Neural progenitor cell (in vitro differentiated cells): ENCODE data around the gene HDAC11.

ENCODE experiments used
- EZH2 ChIP-seq: fragments of 200-600 bp; sonication (generic); IDR thresholded peaks from 2 replicates; pipeline ENCODE4 v1.6.1; 2017; ENCODE audit warnings: antibody characterized with exemption, mild to moderate bottlenecking, moderate library complexity
- EZH2phosphoT487 ChIP-seq: fragments of 200-600 bp; sonication (generic); IDR thresholded peaks from 2 replicates; pipeline ENCODE4 v1.6.1; 2017; ENCODE audit warnings: antibody characterized with exemption
- TF ChIP-seq, protein P1 (sequence below): fragments of 200-600 bp; sonication (generic); IDR thresholded peaks from 2 replicates; pipeline ENCODE4 v1.5.1; 2017; ENCODE audit warnings: antibody characterized with exemption, mild to moderate bottlenecking

DNA sequence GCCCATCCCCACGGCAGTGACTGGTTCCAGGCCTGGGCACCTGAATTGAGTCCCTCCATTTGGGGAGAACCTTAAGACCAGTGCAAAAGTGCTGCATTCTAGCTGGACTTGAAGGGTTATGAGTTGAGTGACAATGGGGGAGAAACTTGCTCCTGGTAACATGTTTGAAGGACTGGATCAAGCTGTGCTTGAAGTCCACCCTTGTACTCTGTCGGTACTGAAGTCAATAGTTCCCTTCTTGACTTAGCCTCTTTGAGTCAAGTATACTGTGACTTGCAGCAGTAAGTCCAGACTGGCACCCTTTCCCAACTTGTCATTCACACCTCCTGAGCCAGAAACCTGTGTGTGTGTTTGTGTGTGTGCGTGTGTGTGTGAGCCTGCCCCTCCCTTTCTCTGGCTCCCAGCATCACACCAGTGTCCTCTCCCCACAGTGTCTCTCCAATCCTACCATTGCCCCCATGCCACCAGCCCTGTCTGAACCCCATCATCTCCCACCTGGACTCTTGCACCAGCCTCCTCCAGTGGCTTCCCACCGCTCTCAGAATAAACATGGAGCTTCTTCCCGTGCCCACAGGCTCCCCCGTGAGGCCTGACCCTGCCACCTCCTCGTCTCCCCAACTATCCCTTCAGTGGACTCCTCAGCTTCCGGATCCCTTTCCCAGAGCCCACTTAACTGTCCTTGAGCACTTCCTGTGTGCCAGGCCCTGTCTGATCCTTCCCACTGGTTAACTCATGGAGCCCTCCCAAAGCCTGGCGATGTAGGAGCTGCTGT is 58.6 kb downstream of the HDAC11 start:
- TF ChIP-seq, protein P1, sequence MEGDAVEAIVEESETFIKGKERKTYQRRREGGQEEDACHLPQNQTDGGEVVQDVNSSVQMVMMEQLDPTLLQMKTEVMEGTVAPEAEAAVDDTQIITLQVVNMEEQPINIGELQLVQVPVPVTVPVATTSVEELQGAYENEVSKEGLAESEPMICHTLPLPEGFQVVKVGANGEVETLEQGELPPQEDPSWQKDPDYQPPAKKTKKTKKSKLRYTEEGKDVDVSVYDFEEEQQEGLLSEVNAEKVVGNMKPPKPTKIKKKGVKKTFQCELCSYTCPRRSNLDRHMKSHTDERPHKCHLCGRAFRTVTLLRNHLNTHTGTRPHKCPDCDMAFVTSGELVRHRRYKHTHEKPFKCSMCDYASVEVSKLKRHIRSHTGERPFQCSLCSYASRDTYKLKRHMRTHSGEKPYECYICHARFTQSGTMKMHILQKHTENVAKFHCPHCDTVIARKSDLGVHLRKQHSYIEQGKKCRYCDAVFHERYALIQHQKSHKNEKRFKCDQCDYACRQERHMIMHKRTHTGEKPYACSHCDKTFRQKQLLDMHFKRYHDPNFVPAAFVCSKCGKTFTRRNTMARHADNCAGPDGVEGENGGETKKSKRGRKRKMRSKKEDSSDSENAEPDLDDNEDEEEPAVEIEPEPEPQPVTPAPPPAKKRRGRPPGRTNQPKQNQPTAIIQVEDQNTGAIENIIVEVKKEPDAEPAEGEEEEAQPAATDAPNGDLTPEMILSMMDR = no peak
- TF ChIP-seq EZH2 (no peak), EZH2phosphoT487 (no peak)
